ENCODE results near the gene LMX1B. TPM values are rescaled to one million over a fixed set of nuclear protein-coding genes. Genes with fewer than 3 reads are reported as not detected.

LMX1B gene
- total and polyA plus RNA-seq, 10 donors: 0.02 to 0.25 TPM; not detected in 8

DNA sequence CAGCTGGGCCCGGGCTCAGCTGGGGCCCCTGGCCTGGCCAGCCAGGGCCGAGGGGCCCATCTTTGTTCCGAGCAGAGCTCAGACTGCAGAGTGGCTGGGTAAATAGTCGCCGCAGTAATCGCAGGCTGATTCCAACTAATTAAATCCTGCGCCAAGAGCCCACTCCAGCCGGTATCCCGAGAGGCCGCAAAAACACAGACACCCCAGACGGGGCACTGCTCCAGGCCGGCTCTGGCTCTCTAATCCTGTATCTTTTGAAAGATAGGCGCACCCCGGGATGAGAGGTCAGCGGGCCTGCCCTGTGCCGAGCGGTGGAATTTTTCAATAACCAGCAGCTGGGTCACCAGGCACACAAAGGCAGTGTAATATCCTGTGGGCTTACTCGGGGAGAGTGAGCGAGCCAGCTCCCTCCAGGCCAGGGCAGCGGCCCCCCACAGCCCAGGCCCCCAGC is 57.7 kb downstream of the LMX1B start:
- no peak overlapping the region for H3K4me3 ChIP-seq
- no peaks in the 10 kb centered on the region for H3K36me3 ChIP-seq
- 24 to 45% (median 28%) methylated on average over 17 to 20 of the region's 20 CpGs for WGBS, 5 donors
- peaks cover 0 to 100% (median 56%) of the 10 kb centered on the region in 7 donors for H3K27me3 ChIP-seq (replicated peaks in 1 of 7)
- DNase-seq: no peak
- TF ChIP-seq POLR2AphosphoS5 (IDR thresholded peaks at IDR 0.05) (no peak), POLR2A (IDR thresholded peaks at IDR 0.05) (no peak)
- TF ChIP-seq, protein P1, sequence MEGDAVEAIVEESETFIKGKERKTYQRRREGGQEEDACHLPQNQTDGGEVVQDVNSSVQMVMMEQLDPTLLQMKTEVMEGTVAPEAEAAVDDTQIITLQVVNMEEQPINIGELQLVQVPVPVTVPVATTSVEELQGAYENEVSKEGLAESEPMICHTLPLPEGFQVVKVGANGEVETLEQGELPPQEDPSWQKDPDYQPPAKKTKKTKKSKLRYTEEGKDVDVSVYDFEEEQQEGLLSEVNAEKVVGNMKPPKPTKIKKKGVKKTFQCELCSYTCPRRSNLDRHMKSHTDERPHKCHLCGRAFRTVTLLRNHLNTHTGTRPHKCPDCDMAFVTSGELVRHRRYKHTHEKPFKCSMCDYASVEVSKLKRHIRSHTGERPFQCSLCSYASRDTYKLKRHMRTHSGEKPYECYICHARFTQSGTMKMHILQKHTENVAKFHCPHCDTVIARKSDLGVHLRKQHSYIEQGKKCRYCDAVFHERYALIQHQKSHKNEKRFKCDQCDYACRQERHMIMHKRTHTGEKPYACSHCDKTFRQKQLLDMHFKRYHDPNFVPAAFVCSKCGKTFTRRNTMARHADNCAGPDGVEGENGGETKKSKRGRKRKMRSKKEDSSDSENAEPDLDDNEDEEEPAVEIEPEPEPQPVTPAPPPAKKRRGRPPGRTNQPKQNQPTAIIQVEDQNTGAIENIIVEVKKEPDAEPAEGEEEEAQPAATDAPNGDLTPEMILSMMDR (IDR thresholded peaks at IDR 0.05 in 8 of 11, conservative IDR thresholded peaks at IDR 0.05 in 3 of 11): no peak
- intact Hi-C loops (cut with DNase I; ENCODE audit: low total_unique reads): no loop called here
- no peak overlapping the region for H3K27ac ChIP-seq
- peaks cover 0 to 8% (median under 1%) of the 10 kb centered on the region in 6 donors for H3K4me1 ChIP-seq
- no peaks in the 10 kb centered on the region for H3K9me3 ChIP-seq

- intact Hi-C loops (cut with DNase I; ENCODE audit: low total_unique reads): no loop called here
- H3K4me1 ChIP-seq: peaks cover 0 to 14% (median 0%) of the 10 kb centered on the region in 6 donors
- TF ChIP-seq POLR2AphosphoS5 (IDR thresholded peaks at IDR 0.05): no peak
- DNase-seq: no peak
- no peaks in the 10 kb centered on the region for H3K36me3 ChIP-seq
- no peak overlapping the region for H3K4me3 ChIP-seq
- WGBS, 5 donors: 55 to 73% (median 59%) methylated on average over 3 to 6 of the region's 6 CpGs
- no peaks in the 10 kb centered on the region for H3K9me3 ChIP-seq
- H3K27ac ChIP-seq: no peak overlapping the region
- peaks cover 0 to 100% (median 62%) of the 10 kb centered on the region in 7 donors for H3K27me3 ChIP-seq (replicated peaks in 1 of 7)
Observed at GRCh38 chr9:126671983-126672382, 58.3 kb downstream of the LMX1B start.

DNA sequence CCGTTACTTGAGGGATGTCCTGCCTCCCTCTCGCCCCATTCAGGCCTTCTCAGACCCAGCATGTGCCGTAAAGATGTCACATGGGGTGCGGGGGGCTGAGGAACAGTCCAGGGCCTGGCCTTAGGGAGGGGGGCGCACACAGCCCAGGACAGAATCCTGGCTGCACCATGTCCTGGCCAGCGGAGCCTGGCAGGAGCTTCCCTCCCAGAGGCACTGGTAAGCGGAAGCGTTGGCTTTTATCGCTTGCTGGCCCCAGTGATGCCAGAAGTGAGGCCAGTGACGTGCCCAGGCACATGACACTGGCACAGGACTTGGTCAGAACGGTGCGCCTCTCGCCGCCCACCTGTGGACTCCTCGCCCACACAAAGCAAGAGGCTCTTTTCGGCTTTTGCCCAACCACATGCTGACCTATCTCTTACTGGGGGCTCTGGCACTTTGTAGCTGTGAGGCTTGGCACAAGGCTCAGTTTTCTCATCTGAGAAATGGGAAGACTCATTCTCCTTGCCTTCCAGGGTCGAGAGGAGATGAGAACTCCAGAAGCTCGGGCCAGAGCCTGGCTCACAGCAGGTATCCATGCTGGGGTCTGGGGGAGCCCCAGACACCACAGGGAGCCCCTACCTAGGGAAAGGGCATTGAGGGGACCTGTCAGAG is 59.0 kb downstream of the LMX1B start:
- Histone ChIP-seq H3K27ac (no peak overlapping the region), H3K9me3 (no peaks in the 10 kb centered on the region), H3K27me3 (replicated peaks in 1 of 7) (peaks cover 0 to 100% (median 68%) of the 10 kb centered on the region in 7 donors), H3K36me3 (no peaks in the 10 kb centered on the region), H3K4me1 (peaks cover 0 to 16% (median 0%) of the 10 kb centered on the region in 6 donors), H3K4me3 (no peak overlapping the region)
- TF ChIP-seq POLR2AphosphoS5 (IDR thresholded peaks at IDR 0.05) (no peak), POLR2A (IDR thresholded peaks at IDR 0.05) (no peak)
- TF ChIP-seq, protein P1 (IDR thresholded peaks at IDR 0.05 in 8 of 11, conservative IDR thresholded peaks at IDR 0.05 in 3 of 11): no peak
- intact Hi-C loops (cut with DNase I; ENCODE audit: low total_unique reads): no loop called here
- no peak for DNase-seq
- 64 to 73% (median 69%) methylated on average over 17 to 18 of the region's 18 CpGs for WGBS, 5 donors

GRCh38 chr9:126673689-126674364 is 60.1 kb downstream of the LMX1B start:
- 11 to 28% (median 22%) methylated on average over 8 to 13 of the region's 13 CpGs for WGBS, 5 donors
- intact Hi-C loops (cut with DNase I; ENCODE audit: low total_unique reads): no loop called here
- Histone ChIP-seq H3K4me3 (no peak overlapping the region), H3K9me3 (no peaks in the 10 kb centered on the region), H3K36me3 (no peaks in the 10 kb centered on the region), H3K27ac (no peak overlapping the region), H3K27me3 (replicated peaks in 1 of 7) (peaks cover 0 to 100% (median 68%) of the 10 kb centered on the region in 7 donors), H3K4me1 (peaks cover 0 to 16% (median 0%) of the 10 kb centered on the region in 6 donors)
- DNase-seq: no peak
- TF ChIP-seq POLR2A (IDR thresholded peaks at IDR 0.05) (no peak), POLR2AphosphoS5 (IDR thresholded peaks at IDR 0.05) (no peak)
- TF ChIP-seq, protein P1 (IDR thresholded peaks at IDR 0.05 in 8 of 11, conservative IDR thresholded peaks at IDR 0.05 in 3 of 11): no peak

Measured in spleen (tissue), 11 donors.